Skeletal muscle satellite cell (primary cell): ENCODE data around the gene LBHD2.

Experiments used
- H3K27me3 ChIP-seq: 2 replicates; pipeline ENCODE4 v1.7.0; 2013; ENCODE audit warnings: low read length; ENCODE audit not compliant: control insufficient read depth, insufficient read depth
- H3K36me3 ChIP-seq: 2 replicates; pipeline ENCODE4 v1.7.0; 2013; ENCODE audit warnings: mild to moderate bottlenecking, control low read depth, low read length; ENCODE audit not compliant: insufficient read depth
- H3K4me1 ChIP-seq: 2 replicates; pipeline ENCODE4 v1.7.0; 2013; ENCODE audit warnings: low read length; ENCODE audit not compliant: control insufficient read depth, insufficient read depth
- H3K4me2 ChIP-seq: 2 replicates; pipeline ENCODE4 v1.7.0; 2013; ENCODE audit warnings: mild to moderate bottlenecking, low read length
- H3K4me3 ChIP-seq: 2 replicates; pipeline ENCODE4 v1.7.0; 2013; ENCODE audit warnings: low read length
- H3K9ac ChIP-seq: 2 replicates; pipeline ENCODE4 v1.7.0; 2013; ENCODE audit warnings: mild to moderate bottlenecking, low read depth, low read length, moderate library complexity
- H3K9me3 ChIP-seq: replicated peaks from 2 replicates; pipeline ENCODE4 v1.7.0; 2013; ENCODE audit warnings: mild to moderate bottlenecking, control low read depth, low read length

LBHD2 gene

DNA sequence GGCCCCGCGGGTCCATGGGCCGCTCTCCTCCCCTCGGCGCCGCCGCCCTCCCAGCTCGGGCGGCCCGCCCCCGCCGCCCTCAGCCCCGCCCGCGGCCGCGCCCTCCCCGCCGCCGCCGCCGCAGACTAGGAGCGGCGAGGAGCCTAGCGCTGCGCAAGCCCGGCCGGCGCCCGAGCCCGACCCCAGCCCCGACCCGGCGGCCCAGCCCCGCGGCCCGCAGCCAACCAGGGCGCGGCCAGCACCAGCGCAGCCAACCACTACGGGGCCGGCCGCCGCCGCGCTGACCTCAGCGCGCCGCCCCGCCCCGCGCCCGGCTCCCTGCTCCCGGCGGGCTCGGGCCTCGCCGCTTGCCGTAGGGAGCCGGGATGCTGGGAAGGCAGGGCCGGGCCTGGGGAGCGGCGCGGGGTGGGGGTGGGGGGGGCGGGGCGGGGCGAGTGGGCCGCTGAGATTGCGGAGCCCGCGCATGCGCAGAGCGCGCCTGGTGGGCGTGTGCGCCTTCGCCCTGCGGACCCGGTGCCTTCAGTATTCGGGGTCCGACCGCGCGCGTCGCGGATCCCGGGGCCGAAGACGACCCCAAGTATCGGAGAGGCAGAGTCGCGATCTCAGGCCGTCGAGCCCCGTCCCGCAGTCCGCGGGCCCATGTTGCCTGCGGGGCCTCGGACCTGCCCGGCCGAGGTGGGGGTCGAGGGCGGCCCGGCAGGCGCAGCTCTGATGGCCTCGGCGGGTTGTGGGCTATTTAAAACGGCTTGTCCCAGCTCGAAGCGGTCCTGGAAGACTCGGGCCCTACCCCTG, 26.4 kb upstream of the LBHD2 start, which contains the start of gene CDC42BPB:
CDC42BPB (minus strand) TSS at position 178 of the 792 bp plus-strand sequence. CDS start 376 bp downstream, outside the sequence.
- Histone ChIP-seq H3K36me3 (peaks cover 4% of the 10 kb centered on the region), H3K9me3 (no peaks in the 10 kb centered on the region), H3K9ac (peak within 1 kb of the TSS; percentile 98), H3K27me3 (no peaks in the 10 kb centered on the region), H3K4me2 (peak within 1 kb of the TSS; percentile 100), H3K4me3 (peak within 1 kb of the TSS; percentile 99), H3K4me1 (peaks cover 24% of the 10 kb centered on the region)

DNA sequence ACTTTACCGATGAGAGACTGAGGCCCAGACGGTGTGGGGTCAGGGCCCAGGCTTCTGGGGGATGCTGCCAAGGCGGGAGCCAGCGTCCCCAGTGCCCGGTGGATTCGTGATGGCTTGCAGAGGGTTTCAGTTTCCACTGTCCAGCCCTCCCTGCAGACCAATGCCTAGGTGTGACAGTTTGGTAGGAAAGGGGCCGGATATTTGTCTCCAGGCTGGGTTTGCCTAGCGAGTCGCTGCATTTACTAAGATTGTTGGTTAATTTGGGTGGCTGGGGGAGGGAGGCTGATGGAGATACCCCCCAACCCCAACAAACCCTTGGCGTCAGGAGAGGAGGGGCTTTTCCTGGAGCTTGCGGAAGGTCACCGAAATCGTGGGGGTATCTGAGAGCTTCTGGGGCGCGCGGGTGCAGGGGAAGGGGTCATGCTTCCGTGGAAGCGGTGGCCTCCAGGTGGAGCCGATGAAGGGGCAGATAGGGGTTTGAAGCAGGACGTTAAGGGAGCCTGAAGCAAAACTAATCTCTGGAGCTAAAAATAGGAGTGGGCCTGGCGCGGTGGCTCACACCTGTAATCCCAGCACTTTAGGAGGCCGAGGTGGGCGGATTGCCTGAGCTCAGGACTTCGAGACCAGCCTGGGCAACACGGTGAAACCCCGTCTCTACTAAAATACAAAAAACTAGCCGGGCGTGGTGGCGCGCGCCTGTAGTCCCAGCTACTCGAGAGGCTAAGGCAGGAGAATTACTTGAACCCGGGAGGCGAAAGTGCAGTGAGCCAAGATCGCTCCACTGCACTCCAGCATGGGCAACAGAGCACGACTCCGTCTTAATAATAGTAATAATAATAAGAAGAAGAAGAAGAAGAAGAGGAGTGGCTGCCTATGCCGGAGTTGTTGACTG, 25.6 kb upstream of the LBHD2 start:
- no peaks in the 10 kb centered on the region for H3K27me3 ChIP-seq
- peaks cover 24% of the 10 kb centered on the region for H3K4me1 ChIP-seq
- H3K9me3 ChIP-seq = no peaks in the 10 kb centered on the region
- H3K4me2 ChIP-seq = peak overlapping the region; percentile 100
- peak overlapping the region; percentile 99 for H3K4me3 ChIP-seq
- H3K9ac ChIP-seq = peak overlapping the region; percentile 98
- peaks cover 4% of the 10 kb centered on the region for H3K36me3 ChIP-seq

DNA sequence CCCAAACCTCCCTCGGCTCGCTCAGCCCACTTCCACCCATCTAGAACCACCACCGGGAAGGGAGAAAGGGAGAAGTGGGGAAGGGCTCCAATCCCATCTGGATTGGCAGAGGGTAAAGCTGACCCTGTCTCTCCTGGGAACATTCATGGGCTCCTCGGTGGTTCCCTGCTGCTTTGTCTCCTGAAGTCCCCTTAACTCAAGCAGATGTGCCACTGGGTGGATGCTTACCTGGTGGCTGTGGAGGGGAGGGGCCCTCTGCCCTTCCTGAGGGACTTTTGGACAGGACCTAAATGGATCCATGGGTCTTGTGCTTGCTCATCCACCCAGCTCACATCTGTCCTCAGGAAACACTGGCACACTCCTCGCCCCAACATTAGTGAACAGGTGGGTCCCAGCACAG, 24.5 kb upstream of the LBHD2 start:
- H3K27me3 ChIP-seq = no peaks in the 10 kb centered on the region

DNA sequence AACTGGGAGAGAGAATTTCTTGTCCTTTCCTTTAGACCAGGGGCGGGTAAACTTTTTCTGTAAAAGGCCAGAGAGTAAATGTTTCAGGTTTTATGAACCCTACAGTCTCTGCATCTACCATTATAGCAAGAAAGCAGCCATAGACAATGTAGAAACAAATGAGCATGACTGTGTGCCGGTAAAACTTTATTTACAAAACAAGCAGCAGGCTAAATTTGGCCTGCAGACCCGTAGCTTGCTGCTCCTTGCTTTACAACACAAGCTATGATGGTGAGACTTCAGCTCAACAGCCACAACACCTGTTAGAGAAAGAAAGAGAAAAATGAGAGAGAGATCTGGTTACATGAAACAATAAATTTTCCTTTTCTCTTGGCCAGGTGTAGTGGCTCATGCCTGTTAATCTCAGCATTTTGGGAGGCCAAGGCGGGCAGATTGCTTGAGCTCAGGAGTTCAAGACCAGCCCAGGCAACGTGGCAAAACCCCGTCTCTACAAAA, 22.5 kb upstream of the LBHD2 start:
- no peak overlapping the region for H3K4me3 ChIP-seq
- H3K36me3 ChIP-seq = no peaks in the 10 kb centered on the region
- no peak overlapping the region for H3K4me2 ChIP-seq
- no peak overlapping the region for H3K9ac ChIP-seq
- peaks cover 14% of the 10 kb centered on the region for H3K4me1 ChIP-seq
- H3K27me3 ChIP-seq = no peaks in the 10 kb centered on the region
- no peaks in the 10 kb centered on the region for H3K9me3 ChIP-seq

More for the DNA sequence above, 24.5 kb upstream of the LBHD2 start:
- H3K4me2 ChIP-seq = peak overlapping the region; percentile 100
- H3K4me1 ChIP-seq = peaks cover 23% of the 10 kb centered on the region
- no peaks in the 10 kb centered on the region for H3K9me3 ChIP-seq
- H3K36me3 ChIP-seq = peaks cover 4% of the 10 kb centered on the region
- no peak overlapping the region for H3K9ac ChIP-seq
- H3K4me3 ChIP-seq = peak overlapping the region; percentile 99

DNA sequence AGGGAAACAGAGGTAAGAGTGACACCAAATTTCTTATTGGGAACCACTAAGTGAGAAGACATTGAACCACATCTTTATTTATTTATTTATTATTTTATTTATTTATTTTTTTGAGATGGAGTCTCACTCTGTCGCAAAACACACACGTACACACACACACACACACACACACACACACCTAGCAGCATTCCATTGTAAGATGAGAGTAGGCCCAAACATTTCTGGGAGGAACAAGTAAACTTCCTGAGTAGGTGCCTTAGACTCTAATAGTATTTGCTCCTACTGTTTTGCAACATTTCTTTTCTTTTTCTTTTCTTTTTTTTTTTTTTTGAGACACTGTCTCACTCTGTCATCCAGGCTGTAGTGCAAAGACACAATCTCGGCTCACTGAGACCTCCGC, 19.6 kb upstream of the LBHD2 start:
- Histone ChIP-seq H3K9ac (no peak overlapping the region), H3K9me3 (no peaks in the 10 kb centered on the region), H3K27me3 (no peaks in the 10 kb centered on the region), H3K36me3 (no peaks in the 10 kb centered on the region), H3K4me3 (no peak overlapping the region), H3K4me1 (peaks cover 23% of the 10 kb centered on the region), H3K4me2 (no peak overlapping the region)

DNA sequence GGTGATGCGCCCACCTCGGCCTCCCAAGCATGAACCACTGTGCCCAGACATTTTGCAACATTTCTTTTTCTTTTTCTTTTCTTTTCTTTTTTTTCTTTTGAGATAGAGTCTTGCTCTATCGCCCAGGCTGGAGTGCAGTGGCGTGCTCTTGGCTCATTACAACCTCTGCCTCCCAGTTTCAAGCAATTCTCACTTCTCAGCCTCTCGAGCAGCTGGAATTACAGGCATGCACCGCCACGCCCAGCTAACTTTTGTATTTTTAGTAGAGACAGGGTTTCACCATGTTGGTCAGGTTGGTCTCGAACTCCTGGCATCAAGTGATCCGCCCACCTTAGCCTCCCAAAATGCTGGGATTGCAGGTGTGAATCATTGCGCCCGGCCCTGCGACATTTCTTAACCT, 19.0 kb upstream of the LBHD2 start:
- H3K36me3 ChIP-seq = no peaks in the 10 kb centered on the region
- peaks cover 2% of the 10 kb centered on the region for H3K27me3 ChIP-seq
- peaks cover 23% of the 10 kb centered on the region for H3K4me1 ChIP-seq
- H3K4me3 ChIP-seq = no peak overlapping the region
- no peak overlapping the region for H3K9ac ChIP-seq
- H3K4me2 ChIP-seq = no peak overlapping the region
- H3K9me3 ChIP-seq = no peaks in the 10 kb centered on the region

DNA sequence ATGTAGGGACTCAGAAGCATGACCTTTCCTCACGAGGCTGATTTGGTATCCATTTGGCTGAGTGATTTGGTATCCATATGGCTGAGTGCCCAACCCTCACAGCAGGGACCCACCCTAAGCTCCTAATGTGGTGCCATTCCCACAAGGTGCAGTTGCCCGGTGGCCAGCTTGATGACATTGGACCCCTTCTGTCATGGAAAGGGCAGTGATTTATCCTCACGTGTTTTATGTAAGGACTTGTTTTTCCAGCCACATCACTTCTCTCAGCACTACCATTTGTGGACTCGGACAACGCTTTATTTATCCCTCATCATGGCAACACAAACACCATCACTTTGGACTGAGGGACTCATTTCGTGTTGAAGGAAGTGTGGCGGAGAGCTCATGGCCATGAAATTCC, 18.1 kb upstream of the LBHD2 start:
- peaks cover 3% of the 10 kb centered on the region for H3K27me3 ChIP-seq
- H3K4me2 ChIP-seq = no peak overlapping the region
- H3K4me1 ChIP-seq = peaks cover 23% of the 10 kb centered on the region
- no peaks in the 10 kb centered on the region for H3K9me3 ChIP-seq
- H3K9ac ChIP-seq = no peak overlapping the region
- H3K36me3 ChIP-seq = no peaks in the 10 kb centered on the region
- H3K4me3 ChIP-seq = no peak overlapping the region

DNA sequence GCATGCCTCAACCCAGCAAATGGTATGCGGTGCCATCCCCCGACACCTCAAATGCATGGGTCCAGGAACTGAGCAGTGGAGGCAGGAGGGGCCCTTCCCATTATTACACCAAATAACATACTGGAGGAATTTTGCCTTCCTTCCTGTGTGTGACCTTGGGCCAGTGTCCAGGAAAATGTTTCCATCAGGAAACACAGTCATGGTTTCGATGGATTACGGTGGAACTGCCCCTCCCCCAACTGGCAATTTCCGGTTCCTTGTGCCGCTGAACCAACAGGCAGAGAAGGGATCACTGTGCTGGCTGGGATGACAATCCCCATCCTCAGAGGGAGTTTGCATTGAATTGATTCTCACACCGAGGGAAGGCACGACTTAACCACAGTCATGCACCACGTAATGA, 17.6 kb upstream of the LBHD2 start:
- peaks cover 23% of the 10 kb centered on the region for H3K4me1 ChIP-seq
- no peak overlapping the region for H3K9ac ChIP-seq
- no peaks in the 10 kb centered on the region for H3K9me3 ChIP-seq
- no peaks in the 10 kb centered on the region for H3K36me3 ChIP-seq
- H3K27me3 ChIP-seq = peaks cover 3% of the 10 kb centered on the region
- H3K4me2 ChIP-seq = no peak overlapping the region
- no peak overlapping the region for H3K4me3 ChIP-seq

DNA sequence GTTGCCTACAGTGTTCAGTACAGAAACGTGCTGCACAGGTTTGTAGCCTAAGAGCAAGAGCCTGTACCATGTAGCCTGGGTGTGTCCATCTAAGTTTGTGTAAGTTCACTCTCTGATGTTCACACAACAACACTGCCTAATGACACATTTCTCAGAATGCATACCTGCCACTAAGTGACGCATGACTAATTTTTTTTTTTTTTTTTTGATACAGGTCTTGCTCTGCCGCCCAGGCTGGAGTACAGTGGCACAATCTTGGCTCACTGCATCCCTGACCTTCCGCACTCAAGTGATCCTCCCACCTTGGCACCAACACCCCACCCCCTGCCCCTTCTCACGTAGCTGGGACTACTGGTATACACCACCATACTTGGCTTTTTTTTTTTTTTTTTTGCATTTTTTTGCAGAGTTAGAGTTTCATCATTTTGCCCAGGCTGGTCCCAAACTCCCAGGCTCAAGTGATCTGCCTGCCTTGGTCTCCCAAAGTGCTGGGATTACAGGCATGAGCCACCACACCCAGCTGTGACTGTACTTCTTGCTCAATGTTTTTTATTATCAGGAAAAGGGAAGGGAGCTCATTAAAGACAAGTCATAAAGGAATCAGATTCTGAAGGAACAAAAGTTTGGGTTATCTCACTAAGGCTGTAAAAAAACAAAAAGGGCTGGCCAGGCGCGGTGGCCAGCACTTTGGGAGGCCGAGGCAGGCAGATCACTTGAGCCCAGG, 16.6 kb upstream of the LBHD2 start:
- H3K9me3 ChIP-seq = no peaks in the 10 kb centered on the region

DNA sequence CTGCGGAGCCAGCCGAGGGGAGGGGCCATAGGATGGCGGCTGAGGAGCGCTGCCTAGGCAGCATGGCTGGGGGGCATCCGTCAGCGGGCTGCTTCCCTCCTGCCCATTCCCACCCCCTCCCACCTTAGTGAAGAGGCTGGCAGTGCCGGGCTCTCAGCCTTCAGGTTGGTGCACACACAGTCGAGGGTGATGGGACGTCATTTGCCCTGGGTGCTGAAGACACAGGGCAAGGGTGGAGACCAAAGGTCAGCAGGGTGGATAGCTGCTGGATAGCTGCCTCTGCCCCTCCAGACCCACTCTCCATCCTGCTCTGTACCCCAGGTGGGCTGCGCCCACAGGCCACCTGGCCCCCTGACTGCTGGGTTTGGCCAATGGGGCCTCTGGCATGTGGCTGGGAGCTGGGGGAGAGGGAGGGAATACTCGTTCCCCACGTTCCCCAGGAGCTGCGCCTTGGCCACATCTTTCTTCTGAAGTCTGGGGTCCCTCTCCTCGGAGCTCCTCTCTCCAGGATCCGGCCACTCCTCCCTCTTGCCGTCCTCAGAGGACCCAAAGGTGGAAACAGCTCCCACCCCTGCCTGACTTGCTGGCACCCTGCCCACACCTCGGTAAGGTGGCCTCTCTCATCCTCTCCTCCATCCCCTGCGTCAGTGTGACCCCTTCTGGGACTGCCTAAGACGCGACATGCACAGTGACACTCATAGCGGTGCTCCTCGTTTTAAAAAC, 15.5 kb upstream of the LBHD2 start:
- H3K27me3 ChIP-seq = peaks cover 3% of the 10 kb centered on the region
- peaks cover 23% of the 10 kb centered on the region for H3K4me1 ChIP-seq
- no peak overlapping the region for H3K9ac ChIP-seq
- no peaks in the 10 kb centered on the region for H3K36me3 ChIP-seq
- no peak overlapping the region for H3K4me3 ChIP-seq
- H3K4me2 ChIP-seq = no peak overlapping the region
- no peaks in the 10 kb centered on the region for H3K9me3 ChIP-seq

More for the DNA sequence above, 16.6 kb upstream of the LBHD2 start:
- Histone ChIP-seq H3K4me1 (peaks cover 23% of the 10 kb centered on the region), H3K4me2 (peak overlapping the region; percentile 25), H3K27me3 (peaks cover 3% of the 10 kb centered on the region), H3K4me3 (no peak overlapping the region), H3K9ac (no peak overlapping the region), H3K36me3 (no peaks in the 10 kb centered on the region)
